NCI-H524 treated with DMSO at 0.1 percent for 48 hours (cell line): ENCODE measurements around the gene PGAP3.

ENCODE experiments used
- DNase-seq: peaks from one replicate; lab custom pipeline; 2025; lab: John Stamatoyannopoulos, UW

PGAP3 gene

GRCh38 chr17:39671651-39672521, 16.0 kb downstream of the PGAP3 start:
- DNase-seq, result peak; percentile 7

GRCh38 chr17:39670746-39671145, 17.1 kb downstream of the PGAP3 start:
- DNase-seq, result no peak

- no peak for DNase-seq
These were observed 17.7 kb downstream of the PGAP3 start for GRCh38 chr17:39669897-39670735.

- no peak for DNase-seq
These were observed 19.6 kb downstream of the PGAP3 start, which contains the start of gene PNMT for GRCh38 chr17:39667945-39668924. Gene PNMT (plus strand): TSS chr17:39668453. CDS start chr17:39668476, 23 bp downstream.

GRCh38 chr17:39667262-39667944, 20.5 kb downstream of the PGAP3 start:
- DNase-seq, result no peak

GRCh38 chr17:39666601-39667261, 21.1 kb downstream of the PGAP3 start:
- DNase-seq, result no peak

- no peak for DNase-seq
These were observed 21.6 kb downstream of the PGAP3 start for GRCh38 chr17:39666231-39666600.

- DNase-seq, result no peak
These were observed 22.1 kb downstream of the PGAP3 start for GRCh38 chr17:39665642-39666224.

GRCh38 chr17:39664581-39665561, 23.0 kb downstream of the PGAP3 start, which contains the start of gene TCAP:
Gene TCAP (plus strand): TSS chr17:39665349. CDS start chr17:39665360, 11 bp downstream.
- no peak for DNase-seq

- no peak for DNase-seq
These were observed 23.9 kb downstream of the PGAP3 start for GRCh38 chr17:39663688-39664580.

GRCh38 chr17:39663340-39663687, 24.5 kb downstream of the PGAP3 start:
- DNase-seq, result no peak

GRCh38 chr17:39662551-39663339, 25.1 kb downstream of the PGAP3 start:
- DNase-seq, result no peak

- DNase-seq, result no peak
These were observed 25.9 kb downstream of the PGAP3 start for GRCh38 chr17:39661744-39662541.

- peak; percentile 21 for DNase-seq
These were observed 27.2 kb downstream of the PGAP3 start for GRCh38 chr17:39660397-39661385.

GRCh38 chr17:39660011-39660360, 27.9 kb downstream of the PGAP3 start:
- no peak for DNase-seq
